Measurements from ENCODE around the gene MMP7.

GRCh38 chr11:102534261-102534872, 3.8 kb upstream of the MMP7 start:
- no peak for TF ChIP-seq POLR2A (IDR thresholded peaks at IDR 0.05; ENCODE audit: low read depth, low read length)
- TF ChIP-seq, protein P1, sequence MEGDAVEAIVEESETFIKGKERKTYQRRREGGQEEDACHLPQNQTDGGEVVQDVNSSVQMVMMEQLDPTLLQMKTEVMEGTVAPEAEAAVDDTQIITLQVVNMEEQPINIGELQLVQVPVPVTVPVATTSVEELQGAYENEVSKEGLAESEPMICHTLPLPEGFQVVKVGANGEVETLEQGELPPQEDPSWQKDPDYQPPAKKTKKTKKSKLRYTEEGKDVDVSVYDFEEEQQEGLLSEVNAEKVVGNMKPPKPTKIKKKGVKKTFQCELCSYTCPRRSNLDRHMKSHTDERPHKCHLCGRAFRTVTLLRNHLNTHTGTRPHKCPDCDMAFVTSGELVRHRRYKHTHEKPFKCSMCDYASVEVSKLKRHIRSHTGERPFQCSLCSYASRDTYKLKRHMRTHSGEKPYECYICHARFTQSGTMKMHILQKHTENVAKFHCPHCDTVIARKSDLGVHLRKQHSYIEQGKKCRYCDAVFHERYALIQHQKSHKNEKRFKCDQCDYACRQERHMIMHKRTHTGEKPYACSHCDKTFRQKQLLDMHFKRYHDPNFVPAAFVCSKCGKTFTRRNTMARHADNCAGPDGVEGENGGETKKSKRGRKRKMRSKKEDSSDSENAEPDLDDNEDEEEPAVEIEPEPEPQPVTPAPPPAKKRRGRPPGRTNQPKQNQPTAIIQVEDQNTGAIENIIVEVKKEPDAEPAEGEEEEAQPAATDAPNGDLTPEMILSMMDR (conservative IDR thresholded peaks at IDR 0.05; ENCODE audit: low read depth, low read length), result 0 out of 2 replicates have a peak, but pooled peaks have one; percentile 10
- TF ChIP-seq RAD21 (IDR thresholded peaks at IDR 0.05; ENCODE audit: low read length), result no peak
- TF ChIP-seq CHD1 (IDR thresholded peaks at IDR 0.05; ENCODE audit: low read depth, low read length), result no peak
